HG02943 (cell line): ENCODE data around the gene EPS8L1.
"Not testable (repeated sequence)": the region's sequence is repeated elsewhere in the genome, so short reads cannot be mapped to it uniquely, and the experiment has no call there.

ENCODE experiments used
- ATAC-seq: cut with Tn5 transposase; IDR thresholded peaks from one replicate; pipeline ENCODE4 v1.9.1; 2021; ENCODE audit warnings: mild to moderate bottlenecking, low read depth, moderate library complexity; ENCODE audit not compliant: unreplicated experiment

Gene EPS8L1

GRCh38 chr19:55092423-55093318 lies 17.0 kb downstream of the EPS8L1 start:
- no peak for ATAC-seq

- no peak for ATAC-seq
Observed at GRCh38 chr19:55094456-55095259, 19.0 kb downstream of the EPS8L1 start.

DNA sequence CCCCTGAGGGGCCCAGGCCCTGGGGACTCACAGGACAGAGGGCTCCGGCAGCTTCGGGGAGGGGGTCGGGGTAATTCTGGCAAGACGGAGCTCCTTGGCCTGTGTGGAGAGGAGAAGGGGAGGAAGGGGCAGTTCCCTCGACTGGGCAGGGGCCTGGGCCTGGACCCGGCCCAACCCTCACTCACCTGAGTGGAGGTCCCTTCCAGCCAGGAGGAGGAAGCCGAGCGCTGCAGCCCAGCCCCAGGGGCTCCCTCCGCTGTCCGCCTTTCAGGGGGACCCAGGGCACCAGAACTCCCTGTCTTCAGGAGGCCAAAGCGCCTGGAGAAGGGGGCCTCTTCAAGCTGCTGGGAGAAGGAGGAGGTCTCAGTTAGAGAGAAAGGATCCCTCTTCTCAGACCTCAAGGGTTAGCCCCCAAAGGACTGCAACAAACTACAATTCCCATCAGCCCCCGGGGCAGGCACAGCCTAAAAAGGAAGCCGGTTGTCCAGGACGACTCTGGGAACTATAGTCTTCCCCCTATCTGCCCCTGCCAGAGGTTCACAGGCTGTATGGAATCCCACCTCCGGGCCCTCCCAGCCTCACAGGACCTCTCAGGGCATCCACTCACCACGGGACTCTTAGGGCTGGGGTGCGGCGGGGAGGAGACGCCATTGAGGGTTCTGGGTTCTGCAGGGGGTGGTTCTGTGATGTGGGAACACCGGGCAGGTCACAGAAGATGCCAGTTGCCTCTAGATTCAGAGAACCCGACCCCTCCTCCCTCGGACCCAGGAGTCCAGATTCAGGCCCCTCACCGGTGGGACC lies 19.8 kb downstream of the EPS8L1 start:
- ATAC-seq: no peak

DNA sequence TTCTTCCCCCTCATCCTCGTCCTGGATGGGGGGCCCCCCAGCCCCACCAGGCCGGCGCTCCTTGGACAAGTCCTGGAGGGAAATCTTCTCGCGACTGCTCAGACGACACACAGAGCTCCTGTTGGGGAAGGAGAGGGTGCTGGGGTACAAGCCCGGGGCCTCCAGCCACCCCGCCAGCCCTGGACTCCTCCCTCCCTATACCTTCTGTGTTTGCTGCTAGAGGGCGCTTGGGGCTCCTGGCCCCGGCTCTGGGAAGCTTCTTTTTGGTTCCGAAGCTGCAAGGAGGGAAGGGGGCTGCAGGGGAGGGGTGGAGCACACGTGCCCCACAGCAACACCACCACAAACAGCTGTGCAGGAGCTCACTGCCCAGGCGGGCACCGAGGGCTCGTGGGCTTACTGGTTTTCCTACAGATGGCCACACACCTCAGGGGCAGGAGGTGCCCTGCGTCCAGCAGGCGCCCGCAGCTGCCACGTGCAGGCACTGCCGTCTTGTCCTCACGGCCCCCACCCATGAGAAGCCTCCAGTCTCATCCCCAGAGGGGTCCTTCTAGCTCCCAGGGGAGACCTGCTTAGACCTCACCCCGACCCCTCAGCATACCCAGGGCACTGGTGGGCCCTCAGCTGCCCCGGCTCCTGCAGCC lies 20.5 kb downstream of the EPS8L1 start:
- no peak for ATAC-seq

DNA sequence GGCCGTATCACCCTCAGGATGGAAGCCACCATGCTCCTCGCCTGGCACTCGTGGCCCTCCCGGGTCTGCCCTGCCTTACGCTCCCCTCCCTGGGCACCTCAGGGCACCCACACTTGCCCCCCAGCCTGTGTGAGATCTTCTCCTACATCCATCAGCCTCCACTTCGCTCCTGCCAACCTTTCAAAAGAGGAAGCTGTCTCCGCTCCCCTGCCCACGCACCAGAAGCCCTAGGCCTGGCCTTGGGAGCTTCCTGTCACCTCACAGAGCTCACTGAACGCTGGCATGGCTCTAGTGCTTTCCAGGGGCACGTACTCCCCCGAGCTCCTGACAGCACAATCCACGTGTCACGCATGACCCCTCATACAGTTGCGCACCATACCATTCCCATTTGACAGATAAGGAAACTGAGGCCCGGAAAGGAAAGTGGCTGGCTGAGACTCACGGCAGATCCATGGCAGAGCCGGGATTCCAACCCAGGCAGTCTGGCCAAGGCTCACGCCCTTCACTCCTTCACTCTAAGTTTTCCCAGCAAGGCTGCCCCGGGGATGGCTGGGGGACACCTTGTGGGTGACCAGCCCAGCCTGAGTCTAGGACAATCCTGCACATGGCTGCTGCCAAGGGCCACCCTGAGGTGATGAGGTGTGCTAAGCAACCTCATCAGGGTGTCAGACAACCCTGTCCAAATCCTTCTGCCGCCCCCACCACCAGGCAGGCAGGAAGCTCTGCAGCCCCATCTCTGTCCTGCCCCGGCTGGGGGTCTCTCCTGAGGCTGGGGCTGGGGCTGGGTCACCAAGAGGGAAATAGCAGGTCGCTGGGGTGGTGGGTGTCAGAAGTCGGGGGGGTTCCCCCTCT lies 22.4 kb downstream of the EPS8L1 start:
- ATAC-seq: no peak

DNA sequence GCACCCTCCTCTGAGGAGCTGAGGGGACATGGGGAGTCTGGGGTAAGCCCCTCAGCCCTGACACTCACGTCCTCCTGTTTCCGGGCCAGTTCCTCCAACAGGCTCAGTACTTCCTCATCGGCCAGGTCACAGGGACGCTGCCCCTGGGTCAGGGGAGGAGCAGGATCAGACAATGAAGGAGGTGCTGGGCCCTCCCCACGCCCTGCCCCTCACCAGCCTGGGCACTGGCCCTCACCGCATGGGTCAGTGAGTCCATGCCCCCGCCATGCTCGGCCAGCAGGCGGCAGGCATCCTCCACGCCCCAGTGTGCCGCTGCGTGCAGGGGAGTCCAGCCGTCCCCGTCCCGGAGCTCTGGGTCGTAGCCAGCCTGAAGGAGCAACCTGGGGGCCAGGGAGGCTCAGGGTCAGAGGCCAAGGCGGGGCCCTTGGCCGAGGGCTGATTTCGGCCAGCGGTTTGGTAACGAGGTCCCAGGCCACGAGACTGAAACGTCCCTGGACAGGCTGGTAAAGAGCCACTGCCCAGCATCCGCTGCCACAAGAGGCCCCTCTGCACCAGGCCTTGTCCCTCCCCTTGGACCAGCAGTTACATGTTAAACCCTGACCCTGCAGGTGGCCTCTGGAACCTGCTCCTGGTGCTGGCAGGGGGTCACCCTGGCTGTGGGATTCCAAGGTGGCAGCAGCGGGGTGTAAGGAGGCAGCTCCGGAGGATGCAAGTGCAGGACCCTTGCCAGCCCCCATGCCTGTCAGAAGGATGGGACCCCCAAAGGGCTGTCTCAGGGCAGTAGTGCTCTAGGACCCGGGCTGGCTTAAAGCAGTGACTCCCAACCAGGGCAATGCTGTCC lies 23.3 kb downstream of the EPS8L1 start:
- no peak for ATAC-seq

GRCh38 chr19:55099557-55100506 lies 24.2 kb downstream of the EPS8L1 start:
- no peak for ATAC-seq

GRCh38 chr19:55101261-55101660 lies 25.6 kb downstream of the EPS8L1 start:
- no peak for ATAC-seq

GRCh38 chr19:55103190-55103589 lies 27.5 kb downstream of the EPS8L1 start:
- no peak for ATAC-seq

DNA sequence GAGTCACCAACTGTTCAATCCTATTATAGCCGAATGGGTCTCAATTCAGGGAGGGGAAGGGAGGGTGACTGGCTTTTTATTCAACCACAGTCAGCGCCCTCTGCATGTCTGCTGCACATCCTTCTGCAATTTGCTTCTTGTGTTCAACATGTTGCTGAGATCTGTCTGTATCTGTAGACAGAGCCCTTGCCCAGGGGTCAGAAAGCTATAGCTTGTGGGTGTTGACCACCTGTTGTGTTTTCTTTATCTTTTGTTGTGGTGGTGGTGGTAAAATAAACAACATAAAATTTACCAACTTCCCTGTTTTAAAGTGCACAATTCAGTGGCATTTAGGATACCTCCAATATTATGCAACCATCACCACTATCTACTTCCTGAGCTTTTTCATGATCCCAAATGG lies 29.6 kb downstream of the EPS8L1 start:
- no peak for ATAC-seq

DNA sequence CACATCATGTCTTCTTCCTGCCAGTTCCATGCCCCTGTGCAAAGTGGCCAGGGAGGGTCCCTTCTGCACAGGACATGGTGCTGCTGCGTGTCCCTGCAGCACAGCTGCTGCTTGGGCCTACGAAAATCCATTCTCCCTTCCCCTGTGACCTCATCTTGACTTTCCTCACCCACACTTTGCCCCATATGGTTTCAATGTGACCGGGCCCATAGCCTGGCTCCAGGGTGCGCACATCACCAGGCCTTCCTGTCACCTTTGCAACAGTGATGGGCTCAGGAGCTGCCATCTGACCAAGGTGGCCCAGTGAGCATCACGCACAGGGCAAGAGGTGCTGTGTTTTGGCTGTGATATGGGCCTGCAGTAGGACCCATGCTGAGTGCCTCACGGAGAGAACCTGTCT lies 30.9 kb downstream of the EPS8L1 start:
- ATAC-seq: no peak

GRCh38 chr19:55107252-55107651 lies 31.6 kb downstream of the EPS8L1 start:
- ATAC-seq: not testable (repeated sequence)

DNA sequence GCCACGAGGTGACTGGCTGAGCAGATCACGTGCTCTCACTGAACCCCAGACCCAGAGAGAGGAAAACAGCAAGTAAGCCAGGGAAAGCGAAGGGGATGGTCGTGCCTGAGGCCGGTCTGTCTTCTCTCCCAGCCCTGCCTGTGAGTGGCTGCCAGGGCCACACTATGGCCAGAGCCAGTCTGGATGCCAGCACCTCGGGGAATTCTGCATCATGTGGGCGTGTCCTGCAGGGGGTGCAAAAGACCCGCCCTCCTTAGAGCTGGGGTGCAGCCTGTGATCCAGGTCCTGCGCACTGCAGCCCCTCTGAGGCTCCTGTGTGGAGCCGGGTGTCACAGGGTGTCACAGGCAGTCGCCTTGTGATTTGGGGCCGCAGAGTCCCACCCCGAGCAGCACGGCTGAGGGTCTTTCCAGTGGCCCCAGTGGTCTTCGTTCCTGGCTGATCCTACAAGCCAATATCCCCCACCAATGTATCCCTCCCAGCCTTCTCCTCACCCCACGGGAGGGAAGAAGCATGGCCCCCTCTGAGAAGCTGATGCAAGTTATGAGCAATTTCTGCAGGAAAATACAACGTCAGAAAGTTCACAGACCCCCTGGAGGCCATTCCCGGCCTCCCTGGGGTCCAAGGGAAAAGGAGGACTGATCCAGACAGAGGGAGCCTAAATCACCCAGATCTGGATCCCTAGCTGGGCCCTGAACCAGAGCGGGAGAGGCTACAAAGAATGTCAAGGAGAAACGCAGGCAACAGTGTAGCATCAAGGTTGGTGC lies 34.0 kb downstream of the EPS8L1 start:
- ATAC-seq: no peak

- ATAC-seq: no peak
Observed at GRCh38 chr19:55111238-55111831, 35.7 kb downstream of the EPS8L1 start.

GRCh38 chr19:55112246-55112776 lies 36.6 kb downstream of the EPS8L1 start:
- no peak for ATAC-seq
